ENCODE results near the gene EED. TPM values are rescaled to one million over a fixed set of nuclear protein-coding genes. Genes with fewer than 3 reads are reported as not detected.

EED gene
- total RNA-seq, 2 experiments from 2014 or later = 43.4 TPM

DNA sequence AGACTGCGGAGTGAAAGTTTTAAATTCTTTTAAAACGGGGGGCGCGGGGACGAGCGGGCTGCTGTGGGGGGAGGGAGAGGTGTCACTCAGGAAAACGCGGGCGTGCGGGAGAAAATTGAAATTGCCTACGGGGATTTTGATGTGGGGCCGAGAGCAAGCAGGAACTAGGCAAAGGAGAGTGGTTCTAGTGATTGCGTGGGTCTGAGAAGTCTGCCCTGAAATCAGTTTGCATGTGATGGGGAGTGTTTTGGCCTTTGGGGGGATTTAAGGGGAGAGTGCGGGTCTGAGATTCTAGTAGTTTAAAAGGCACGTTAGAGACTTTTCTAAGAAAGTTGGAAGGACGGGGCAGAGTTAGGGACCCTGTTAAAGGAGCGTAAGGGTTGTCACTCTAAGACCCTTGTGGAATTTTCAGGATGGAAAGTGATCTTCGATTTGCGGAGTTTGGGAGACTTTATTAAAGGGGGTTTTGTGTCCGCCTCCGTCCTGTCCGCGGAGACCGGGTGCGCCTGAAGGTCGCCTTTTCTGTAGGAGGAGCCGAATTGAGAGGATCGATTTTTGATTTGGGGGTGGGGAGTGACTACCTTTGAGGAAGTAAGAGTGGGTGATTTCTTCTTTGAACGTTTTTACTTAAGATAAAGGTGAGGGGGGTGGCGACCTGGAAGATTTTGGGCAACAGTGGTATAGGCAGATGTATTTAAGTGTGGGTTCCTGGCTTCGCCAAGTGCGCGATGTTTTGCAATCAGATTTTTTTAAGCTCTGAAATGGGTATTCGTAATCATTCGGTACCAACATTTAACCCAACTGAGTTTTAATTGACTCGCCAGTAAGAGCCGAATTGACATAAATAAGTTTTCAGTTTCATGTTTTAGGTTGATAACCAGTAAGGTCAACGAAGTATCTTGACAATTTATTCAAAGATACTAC lies 1.1 kb downstream of the EED start:
- Mint-ChIP-seq H3K27ac (no peak overlapping the region), H3K9me3 (no peaks in the 10 kb centered on the region), H3K4me1 (peaks cover 33% of the 10 kb centered on the region), H3K4me3 (no peak overlapping the region), H3K27me3 (no peaks in the 10 kb centered on the region), H3K36me3 (peaks cover 7% of the 10 kb centered on the region)
- DNase-seq = no peak
- POLR2A ChIA-PET = interaction anchor here (0.6 to 2.6 kb wide), 12 partner anchors 27 to 618 kb away, joined by 3 to 12 read pairs (median 4); partner anchors contain the start of genes DLG2, HIKESHI, PICALM and TMEM126A
- peak; percentile 5 for ATAC-seq (ENCODE audit: low read depth)

DNA sequence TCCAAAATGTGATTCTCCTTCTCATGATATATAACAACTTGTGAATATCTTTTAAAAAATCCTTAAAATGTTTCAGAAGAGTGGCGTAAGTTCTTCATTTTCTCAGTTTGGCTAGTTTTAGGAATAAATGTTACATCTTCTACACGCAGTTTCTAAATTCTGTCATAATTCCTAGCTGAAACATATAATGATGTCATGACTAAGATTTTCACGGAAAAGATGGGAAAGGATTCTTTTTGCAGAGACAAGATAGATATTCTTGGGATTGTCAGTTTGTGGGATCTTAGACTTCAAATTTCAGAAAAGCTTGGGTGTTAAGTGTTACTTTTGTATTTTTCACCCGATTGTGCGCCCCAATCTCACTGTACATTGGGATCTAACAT lies 1.7 kb downstream of the EED start:
- H3K4me1 Mint-ChIP-seq = peaks cover 33% of the 10 kb centered on the region
- H3K27me3 Mint-ChIP-seq = no peaks in the 10 kb centered on the region
- H3K36me3 Mint-ChIP-seq = peaks cover 7% of the 10 kb centered on the region
- H3K27ac Mint-ChIP-seq = no peak overlapping the region
- DNase-seq (no peak), ATAC-seq (ENCODE audit: low read depth) (no peak)
- no peaks in the 10 kb centered on the region for H3K9me3 Mint-ChIP-seq
- no peak overlapping the region for H3K4me3 Mint-ChIP-seq
- POLR2A ChIA-PET = interaction anchor here (1.4 to 2.6 kb wide), 2 partner anchors 43 to 618 kb away, joined by 3 to 12 read pairs; partner anchors contain the start of genes DLG2 and TMEM126B

DNA sequence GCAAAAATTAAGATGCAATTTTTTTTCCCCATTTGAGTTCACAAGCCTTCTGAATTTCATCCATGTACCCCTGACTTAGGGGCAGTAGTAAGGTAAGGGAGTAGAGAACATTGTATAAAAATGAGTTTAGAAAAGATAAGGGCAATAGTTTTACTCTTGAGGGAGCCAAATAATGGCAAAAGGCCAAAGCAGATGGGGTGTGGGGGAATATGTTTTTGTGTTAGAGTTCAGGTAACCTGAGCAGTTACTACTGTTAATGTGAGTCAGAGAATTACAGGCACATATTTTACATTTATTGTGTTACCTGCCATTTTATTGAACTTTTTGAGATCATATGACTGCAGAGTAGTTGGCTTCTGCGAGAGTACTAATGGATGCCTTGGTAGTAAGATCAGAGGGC lies 3.1 kb downstream of the EED start:
- peaks cover 8% of the 10 kb centered on the region for H3K36me3 Mint-ChIP-seq
- POLR2A ChIA-PET = no interaction called here
- no peak overlapping the region for H3K27ac Mint-ChIP-seq
- H3K4me3 Mint-ChIP-seq = peak overlapping the region; percentile 7
- no peak for ATAC-seq (ENCODE audit: low read depth)
- no peaks in the 10 kb centered on the region for H3K9me3 Mint-ChIP-seq
- H3K27me3 Mint-ChIP-seq = no peaks in the 10 kb centered on the region
- H3K4me1 Mint-ChIP-seq = peaks cover 35% of the 10 kb centered on the region
- DNase-seq = no peak

DNA sequence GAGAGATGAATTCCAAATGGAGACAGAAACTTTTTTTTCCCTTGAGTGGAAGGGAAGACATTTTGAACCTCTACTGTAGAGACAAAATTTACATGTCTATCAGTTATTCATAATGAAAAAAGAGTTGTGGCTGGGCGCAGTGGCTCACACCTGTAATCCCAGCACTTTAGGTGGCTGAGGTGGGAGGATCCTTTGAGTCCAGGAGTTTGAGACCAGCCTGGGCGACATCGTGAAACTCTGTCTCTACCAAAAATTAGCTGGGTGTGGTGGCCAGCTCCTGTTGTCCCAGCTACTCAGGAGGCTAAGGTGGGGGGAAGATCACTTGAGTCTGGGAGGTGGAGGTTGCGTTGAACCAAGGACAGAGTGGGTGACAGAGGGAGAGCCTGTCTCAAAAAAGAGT lies 4.1 kb downstream of the EED start:
- Mint-ChIP-seq H3K36me3 (peaks cover 9% of the 10 kb centered on the region), H3K27me3 (no peaks in the 10 kb centered on the region), H3K4me3 (no peak overlapping the region), H3K27ac (peak overlapping the region; percentile 9), H3K4me1 (peaks cover 36% of the 10 kb centered on the region), H3K9me3 (no peaks in the 10 kb centered on the region)
- DNase-seq (no peak), ATAC-seq (ENCODE audit: low read depth) (no peak)
- POLR2A ChIA-PET = interaction anchor here (0.5 kb wide), 1 partner anchor 548 kb away, joined by 5 read pairs; no protein-coding TSS in a partner anchor

DNA sequence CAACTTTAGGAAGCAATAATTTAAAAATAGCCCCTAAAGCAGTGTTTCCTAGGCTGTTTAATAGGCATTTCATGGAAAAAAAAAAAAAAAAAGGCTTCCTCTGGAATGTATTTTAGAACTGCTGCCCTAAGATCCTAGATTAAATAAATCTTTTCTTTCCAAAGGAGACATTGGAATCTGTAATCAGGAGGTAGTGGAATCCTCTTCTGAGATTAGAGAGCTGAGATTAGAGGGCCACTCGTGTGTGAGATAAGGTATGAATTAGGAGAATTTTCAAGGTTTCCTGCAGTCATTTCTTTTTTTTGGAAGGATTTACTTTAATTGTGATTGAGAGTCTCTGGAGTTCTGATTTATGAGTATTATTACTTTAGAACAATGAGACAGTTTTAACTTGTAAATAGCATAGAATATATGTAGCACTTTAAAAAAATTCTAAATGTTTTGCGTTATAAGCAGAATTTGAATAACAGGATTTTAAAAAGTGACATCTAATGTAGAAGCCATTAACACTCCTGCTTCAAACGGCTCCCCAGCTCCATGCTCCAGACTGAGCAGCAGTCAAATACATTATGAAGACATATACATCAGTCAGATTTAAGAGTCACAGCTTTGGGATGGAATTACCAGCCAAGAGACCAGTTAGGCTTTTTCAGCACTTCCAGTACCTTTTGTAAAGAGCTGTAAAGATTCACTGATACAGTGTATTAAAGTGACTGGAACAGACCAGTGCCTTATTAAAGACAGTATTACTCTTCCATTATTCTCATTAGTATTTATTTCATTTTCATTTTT lies 5.0 kb downstream of the EED start:
- no peak overlapping the region for H3K27ac Mint-ChIP-seq

DNA sequence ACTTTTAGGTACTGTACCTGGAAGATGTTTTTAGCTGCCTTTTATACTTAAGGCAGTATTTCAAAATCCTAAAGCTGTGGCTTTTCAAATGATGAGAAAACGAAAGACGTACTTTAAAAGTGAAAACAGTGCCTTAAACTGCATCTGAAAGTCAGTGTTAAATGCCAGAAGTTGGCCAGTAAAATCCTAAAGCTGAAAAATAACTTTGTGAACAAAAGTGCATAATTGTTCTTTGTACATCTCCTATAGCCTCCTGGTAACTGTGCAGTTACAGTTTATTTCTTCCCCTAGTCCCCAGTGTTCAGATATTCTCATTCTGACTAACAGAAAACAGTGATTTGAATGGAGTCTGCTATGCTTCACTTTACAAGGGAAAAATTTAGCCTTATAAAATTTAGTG lies 6.8 kb downstream of the EED start:
- POLR2A ChIA-PET = no interaction called here
- peaks cover 33% of the 10 kb centered on the region for H3K4me1 Mint-ChIP-seq
- no peak overlapping the region for H3K27ac Mint-ChIP-seq
- no peak overlapping the region for H3K4me3 Mint-ChIP-seq
- no peaks in the 10 kb centered on the region for H3K9me3 Mint-ChIP-seq
- ATAC-seq (ENCODE audit: low read depth) (no peak), DNase-seq (no peak)
- H3K36me3 Mint-ChIP-seq = peaks cover 10% of the 10 kb centered on the region
- no peaks in the 10 kb centered on the region for H3K27me3 Mint-ChIP-seq

More for the DNA sequence above, 5.0 kb downstream of the EED start:
- Mint-ChIP-seq H3K36me3 (peaks cover 9% of the 10 kb centered on the region), H3K27me3 (no peaks in the 10 kb centered on the region), H3K4me1 (peaks cover 36% of the 10 kb centered on the region), H3K9me3 (no peaks in the 10 kb centered on the region), H3K4me3 (no peak overlapping the region)
- ATAC-seq (ENCODE audit: low read depth) (no peak), DNase-seq (no peak)
- POLR2A ChIA-PET = interaction anchor here (0.5 kb wide), 1 partner anchor 549 kb away, joined by 5 read pairs; no protein-coding TSS in a partner anchor

DNA sequence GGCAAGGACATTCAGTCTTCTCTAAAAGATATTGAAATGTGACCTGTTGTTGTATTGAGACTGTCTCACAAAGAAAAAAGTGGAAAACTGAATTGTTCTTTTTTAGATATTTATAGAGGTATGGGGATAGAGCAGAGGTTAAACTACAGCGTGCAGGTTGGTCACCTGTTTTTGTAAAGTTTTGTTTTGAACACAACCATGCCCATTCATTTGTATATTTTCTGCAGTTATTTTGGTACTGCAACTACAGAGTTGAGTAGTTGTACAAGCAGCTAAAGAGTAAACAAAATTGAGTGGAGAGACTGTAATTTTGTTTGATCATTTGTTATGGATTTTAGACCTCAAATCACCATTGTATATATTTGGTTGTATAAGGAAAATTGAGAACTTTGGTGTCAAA lies 11.3 kb downstream of the EED start:
- ATAC-seq (ENCODE audit: low read depth) (no peak), DNase-seq (no peak)
- Mint-ChIP-seq H3K4me3 (no peak overlapping the region), H3K4me1 (peaks cover 5% of the 10 kb centered on the region), H3K9me3 (no peaks in the 10 kb centered on the region), H3K36me3 (peaks cover 14% of the 10 kb centered on the region), H3K27me3 (no peaks in the 10 kb centered on the region), H3K27ac (no peak overlapping the region)
- POLR2A ChIA-PET = no interaction called here

DNA sequence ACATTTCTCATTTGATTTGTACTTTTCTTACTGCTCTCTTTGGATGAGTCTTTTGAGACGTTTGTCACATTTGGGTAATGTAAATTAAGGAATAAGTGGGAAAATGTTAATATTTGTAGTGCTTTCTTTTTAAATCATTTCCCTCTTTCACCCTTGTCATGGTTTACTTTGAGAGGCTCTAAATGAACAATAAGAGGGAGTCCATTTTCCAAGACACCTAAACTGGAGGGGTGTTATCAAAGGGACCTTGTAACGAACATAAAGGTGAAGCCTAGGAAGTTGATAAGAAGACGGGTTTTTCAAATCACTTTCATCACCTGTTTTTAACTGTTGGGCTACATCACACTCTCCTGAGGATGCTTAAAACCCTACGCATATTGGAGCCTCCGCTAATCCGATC lies 12.1 kb downstream of the EED start:
- no peak overlapping the region for H3K4me3 Mint-ChIP-seq
- no peaks in the 10 kb centered on the region for H3K9me3 Mint-ChIP-seq
- DNase-seq (no peak), ATAC-seq (ENCODE audit: low read depth) (no peak)
- H3K27me3 Mint-ChIP-seq = no peaks in the 10 kb centered on the region
- POLR2A ChIA-PET = no interaction called here
- no peak overlapping the region for H3K27ac Mint-ChIP-seq
- peaks cover 5% of the 10 kb centered on the region for H3K4me1 Mint-ChIP-seq
- H3K36me3 Mint-ChIP-seq = peaks cover 14% of the 10 kb centered on the region

DNA sequence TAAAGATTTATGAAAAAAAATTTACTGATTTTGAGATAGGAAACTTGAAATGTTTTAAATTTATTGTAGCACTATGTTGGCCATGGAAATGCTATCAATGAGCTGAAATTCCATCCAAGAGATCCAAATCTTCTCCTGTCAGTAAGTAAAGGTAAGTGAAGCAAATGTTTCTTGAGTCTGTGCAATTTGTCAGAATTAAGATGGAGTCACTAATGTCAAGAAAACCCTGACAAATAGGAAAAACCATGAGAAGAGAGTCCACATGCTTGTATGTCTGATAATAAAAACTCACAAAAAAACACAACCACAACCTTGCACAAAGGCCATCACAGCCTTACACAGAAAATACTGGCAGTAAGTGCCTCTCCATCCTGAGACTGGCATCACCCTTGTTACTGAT lies 12.9 kb downstream of the EED start:
- DNase-seq = no peak
- H3K4me3 Mint-ChIP-seq = no peak overlapping the region
- H3K36me3 Mint-ChIP-seq = peaks cover 16% of the 10 kb centered on the region
- H3K9me3 Mint-ChIP-seq = no peaks in the 10 kb centered on the region
- peaks cover 3% of the 10 kb centered on the region for H3K4me1 Mint-ChIP-seq
- no peak for ATAC-seq (ENCODE audit: low read depth)
- POLR2A ChIA-PET = no interaction called here
- no peaks in the 10 kb centered on the region for H3K27me3 Mint-ChIP-seq
- no peak overlapping the region for H3K27ac Mint-ChIP-seq

DNA sequence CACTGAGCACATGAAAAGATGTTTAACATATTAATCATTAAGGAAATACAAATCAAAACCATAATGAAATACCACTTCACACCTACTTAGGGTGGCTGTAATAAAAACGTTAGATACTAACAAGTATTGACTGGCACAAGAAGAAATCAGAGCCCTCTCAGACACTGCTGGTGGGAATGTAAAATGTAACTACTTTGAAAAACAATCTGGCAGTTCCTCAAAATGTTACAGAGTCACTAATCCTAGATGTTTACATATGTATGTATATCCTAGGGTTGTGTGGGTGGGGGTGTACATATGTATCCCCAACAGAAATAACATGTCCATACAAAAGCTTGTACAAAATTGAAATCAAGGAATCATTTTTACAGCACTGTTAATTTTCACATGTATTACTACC lies 15.2 kb downstream of the EED start:
- peaks cover 24% of the 10 kb centered on the region for H3K36me3 Mint-ChIP-seq
- no peak overlapping the region for H3K4me3 Mint-ChIP-seq
- H3K27ac Mint-ChIP-seq = no peak overlapping the region
- H3K4me1 Mint-ChIP-seq = no peaks in the 10 kb centered on the region
- no peaks in the 10 kb centered on the region for H3K27me3 Mint-ChIP-seq
- no peaks in the 10 kb centered on the region for H3K9me3 Mint-ChIP-seq
- DNase-seq = no peak
- POLR2A ChIA-PET = no interaction called here
- no peak for ATAC-seq (ENCODE audit: low read depth)

DNA sequence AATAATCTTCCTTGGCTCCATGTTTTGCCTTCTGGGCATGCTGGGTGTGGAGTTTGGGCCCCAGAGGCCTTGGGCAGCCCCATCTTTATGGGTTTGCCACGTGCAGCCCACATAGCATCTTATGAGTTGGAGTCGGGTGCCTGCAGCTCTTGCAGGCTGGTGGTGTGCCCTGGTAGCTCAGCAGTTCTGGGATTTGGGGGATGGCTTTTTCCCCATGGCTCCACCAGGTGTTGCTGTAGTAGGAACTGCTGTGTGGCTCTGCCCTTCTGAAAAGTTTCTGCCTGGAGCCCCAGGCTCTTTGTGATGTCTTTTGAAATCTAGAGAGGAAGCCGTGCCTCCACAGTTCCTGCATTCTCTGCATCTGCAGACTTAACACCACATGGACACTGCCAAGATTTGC lies 16.8 kb downstream of the EED start:
- Mint-ChIP-seq H3K27ac (no peak overlapping the region), H3K27me3 (no peaks in the 10 kb centered on the region), H3K36me3 (peaks cover 25% of the 10 kb centered on the region), H3K9me3 (no peaks in the 10 kb centered on the region), H3K4me1 (peaks cover 2% of the 10 kb centered on the region), H3K4me3 (no peak overlapping the region)
- DNase-seq (no peak), ATAC-seq (ENCODE audit: low read depth) (no peak)
- POLR2A ChIA-PET = no interaction called here

DNA sequence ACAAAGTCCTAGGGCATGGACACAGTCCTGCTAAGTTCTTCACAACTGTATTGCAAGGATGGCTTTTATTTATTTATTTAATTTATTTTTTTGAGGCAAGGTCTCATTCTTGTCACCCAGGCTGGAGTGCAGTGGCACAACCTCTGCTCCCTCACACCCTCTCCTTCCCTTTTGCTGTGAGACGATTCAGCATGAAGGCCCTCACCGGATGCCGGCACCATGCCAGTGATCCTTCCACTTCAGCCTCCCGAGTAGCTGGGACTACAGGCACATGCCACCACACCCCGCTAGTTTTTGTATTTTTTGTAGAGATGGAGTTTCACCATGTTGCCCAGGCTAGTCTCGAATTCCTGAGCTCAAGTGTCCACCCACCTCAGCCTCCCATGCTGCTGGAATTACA lies 17.8 kb downstream of the EED start:
- Mint-ChIP-seq H3K4me1 (peaks cover 2% of the 10 kb centered on the region), H3K4me3 (no peak overlapping the region), H3K36me3 (peaks cover 24% of the 10 kb centered on the region), H3K27me3 (no peaks in the 10 kb centered on the region), H3K9me3 (no peaks in the 10 kb centered on the region), H3K27ac (no peak overlapping the region)
- DNase-seq = no peak
- no peak for ATAC-seq (ENCODE audit: low read depth)
- POLR2A ChIA-PET = no interaction called here

DNA sequence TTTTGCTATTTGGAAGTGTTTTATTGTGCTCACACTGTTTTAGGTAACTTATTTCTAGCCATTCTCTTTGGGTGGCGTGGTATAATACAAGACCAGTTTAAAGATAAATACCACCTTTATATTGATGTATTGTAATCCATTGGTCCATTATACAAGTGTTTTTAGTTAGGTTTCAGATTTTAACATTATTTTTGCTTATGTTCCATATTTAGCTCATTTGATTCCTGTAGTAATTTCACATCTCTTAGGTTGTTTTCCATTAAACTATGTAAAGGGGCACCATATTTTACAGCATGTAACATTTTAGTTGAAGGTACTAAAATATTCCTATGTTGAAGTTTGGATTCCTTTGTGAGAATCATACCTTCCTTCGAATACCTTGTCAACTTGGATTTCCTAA lies 20.1 kb downstream of the EED start:
- Mint-ChIP-seq H3K9me3 (no peaks in the 10 kb centered on the region), H3K4me3 (no peak overlapping the region), H3K27ac (no peak overlapping the region), H3K27me3 (no peaks in the 10 kb centered on the region), H3K4me1 (peaks cover 2% of the 10 kb centered on the region), H3K36me3 (peaks cover 27% of the 10 kb centered on the region)
- POLR2A ChIA-PET = no interaction called here
- no peak for DNase-seq
- no peak for ATAC-seq (ENCODE audit: low read depth)

DNA sequence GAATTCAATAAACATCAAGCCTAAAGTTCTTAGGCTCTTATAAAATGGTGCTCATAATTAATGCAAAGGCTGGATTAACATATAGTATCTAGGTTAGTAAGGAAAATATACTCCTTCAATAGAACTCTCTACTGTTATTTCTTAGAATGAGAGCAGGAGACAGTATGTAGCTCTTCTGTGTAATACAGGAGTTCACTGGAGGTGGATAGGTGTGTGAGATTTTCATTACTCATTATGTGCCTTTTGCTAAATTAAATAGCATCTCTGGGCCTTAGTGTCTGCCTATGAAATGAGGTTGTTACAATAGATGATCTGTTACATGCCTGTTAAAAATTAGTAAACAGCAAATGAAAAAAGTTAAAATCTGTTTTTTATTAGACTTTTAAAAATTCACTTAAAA lies 20.6 kb downstream of the EED start:
- DNase-seq (no peak), ATAC-seq (ENCODE audit: low read depth) (no peak)
- Mint-ChIP-seq H3K4me1 (peaks cover 2% of the 10 kb centered on the region), H3K27me3 (no peaks in the 10 kb centered on the region), H3K27ac (no peak overlapping the region), H3K36me3 (peaks cover 30% of the 10 kb centered on the region), H3K4me3 (no peak overlapping the region), H3K9me3 (no peaks in the 10 kb centered on the region)
- POLR2A ChIA-PET = no interaction called here

Measured in activated naive CD8-positive, alpha-beta T cell treated with anti-CD3 and anti-CD28 coated beads, Interleukin-2, amount 10 ng/mL, durations not matched to agents 7 days and 5 days (primary cell).